ENCODE results near the gene PLIN1.
A peak's percentile ranks its signal among the peaks of the same experiment; 100 is the strongest.

The PLIN1 gene

DNA sequence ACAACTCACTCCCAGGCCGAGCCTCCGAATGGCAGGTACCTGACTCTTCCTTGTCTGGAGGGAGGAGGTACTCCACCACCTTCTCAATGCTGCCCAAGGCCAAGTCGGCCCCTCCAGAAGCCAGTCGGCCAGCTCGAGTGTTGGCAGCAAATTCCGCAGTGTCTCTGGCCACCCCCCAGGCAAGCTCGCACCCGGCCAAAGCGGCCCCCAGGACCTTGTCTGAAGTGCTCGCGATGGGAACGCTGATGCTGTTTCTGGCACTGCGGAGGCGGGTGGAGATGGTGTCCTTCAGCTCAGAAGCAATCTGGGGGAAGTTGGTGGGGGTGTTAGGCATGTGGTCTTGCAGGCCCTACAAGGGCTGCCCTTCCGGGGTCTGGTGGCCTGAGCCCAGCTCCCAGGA lies 9.2 kb downstream of the PLIN1 start:
- H3K36me3 ChIP-seq (ENCODE audit: control insufficient read depth in 2 of 2, insufficient read depth in 1 of 2, low read length in 2 of 2) = no peaks in the 10 kb centered on the region
- no peaks in the 10 kb centered on the region for H3K9me3 ChIP-seq (ENCODE audit: control insufficient read depth, insufficient read depth, low read depth, low read length)
- ChIA-PET CTCF (interaction anchor here (0.8 kb wide), 1 partner anchor 23 kb away, joined by 3 read pairs; no protein-coding TSS in a partner anchor), POLR2A (interaction anchor here (0.9 kb wide), 1 partner anchor 15 kb away, joined by 3 read pairs; no protein-coding TSS in a partner anchor)
- H3K4me3 ChIP-seq (ENCODE audit: low read depth, low read length) = no peak overlapping the region
- TF ChIP-seq ZNF626 (tag by site-specific recombination; IDR thresholded peaks at IDR 0.05) (no peak), AEBP2 (tag by site-specific recombination; IDR thresholded peaks at IDR 0.05; ENCODE audit: borderline replicate concordance) (no peak), KLF7 (tag by site-specific recombination; IDR thresholded peaks at IDR 0.05; ENCODE audit: borderline replicate concordance) (no peak)
- no peaks in the 10 kb centered on the region for H3K4me1 ChIP-seq (ENCODE audit: control insufficient read depth, insufficient read depth, low read length)
- no peak overlapping the region for H3K27ac ChIP-seq (ENCODE audit: extremely low read depth, low read depth, low read length)

DNA sequence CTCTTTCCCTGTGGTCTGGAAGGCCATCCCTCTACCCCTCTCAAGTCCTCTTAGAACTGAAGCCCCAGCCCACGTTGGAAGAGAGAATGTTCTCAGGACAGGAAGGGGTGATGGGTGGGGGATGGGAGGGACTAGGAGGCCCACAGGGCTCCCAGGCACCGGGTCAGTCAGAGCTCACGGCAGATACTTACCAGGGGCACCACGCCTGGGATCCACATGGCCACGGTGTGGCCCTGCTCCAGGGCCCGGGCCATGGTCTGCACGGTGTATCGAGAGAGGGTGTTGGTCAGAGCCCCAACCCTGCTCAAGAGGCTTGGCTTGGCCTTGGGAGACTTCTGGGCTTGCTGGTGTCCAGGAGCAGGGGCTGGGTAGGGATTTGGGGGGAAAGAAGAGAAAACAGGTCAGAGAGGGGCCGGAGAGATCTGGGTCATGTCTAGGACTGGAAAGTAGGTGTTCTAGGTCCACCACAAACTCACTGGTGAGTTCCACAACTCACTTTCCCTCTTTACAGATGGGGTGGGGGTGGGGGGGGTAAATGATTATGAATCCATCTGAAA lies 9.8 kb downstream of the PLIN1 start:
- Histone ChIP-seq H3K36me3 (ENCODE audit: control insufficient read depth in 2 of 2, insufficient read depth in 1 of 2, low read length in 2 of 2) (no peaks in the 10 kb centered on the region), H3K9me3 (ENCODE audit: control insufficient read depth, insufficient read depth, low read depth, low read length) (no peaks in the 10 kb centered on the region), H3K27ac (ENCODE audit: extremely low read depth, low read depth, low read length) (no peak overlapping the region), H3K4me1 (ENCODE audit: control insufficient read depth, insufficient read depth, low read length) (no peaks in the 10 kb centered on the region), H3K4me3 (ENCODE audit: low read depth, low read length) (no peak overlapping the region)
- ChIA-PET CTCF (interaction anchor here (1.3 kb wide), 1 partner anchor 22 kb away, joined by 4 read pairs; no protein-coding TSS in a partner anchor), POLR2A (interaction anchor here (0.9 kb wide), 1 partner anchor 15 kb away, joined by 3 read pairs; no protein-coding TSS in a partner anchor)
- TF ChIP-seq KLF16 (tag by site-specific recombination; IDR thresholded peaks at IDR 0.05) (no peak), MZF1 (tag by site-specific recombination; IDR thresholded peaks at IDR 0.05; ENCODE audit: borderline replicate concordance) (no peak), ZNF211 (tag by site-specific recombination; IDR thresholded peaks at IDR 0.05; ENCODE audit: low read depth) (no peak), HIC1 (tag by site-specific recombination; IDR thresholded peaks at IDR 0.05) (no peak), ZNF521 (tag by site-specific recombination; IDR thresholded peaks at IDR 0.05) (no peak), ZNF423 (tag by site-specific recombination; IDR thresholded peaks at IDR 0.05) (no peak), ZFHX2 (tag by site-specific recombination; conservative IDR thresholded peaks at IDR 0.05) (no peak), ZNF133 (tag by site-specific recombination; IDR thresholded peaks at IDR 0.05) (no peak), OSR2 (tag by site-specific recombination; IDR thresholded peaks at IDR 0.05) (no peak), ZNF548 (tag by site-specific recombination; IDR thresholded peaks at IDR 0.05) (no peak), ZBTB1 (tag by site-specific recombination; IDR thresholded peaks at IDR 0.05) (no peak)

DNA sequence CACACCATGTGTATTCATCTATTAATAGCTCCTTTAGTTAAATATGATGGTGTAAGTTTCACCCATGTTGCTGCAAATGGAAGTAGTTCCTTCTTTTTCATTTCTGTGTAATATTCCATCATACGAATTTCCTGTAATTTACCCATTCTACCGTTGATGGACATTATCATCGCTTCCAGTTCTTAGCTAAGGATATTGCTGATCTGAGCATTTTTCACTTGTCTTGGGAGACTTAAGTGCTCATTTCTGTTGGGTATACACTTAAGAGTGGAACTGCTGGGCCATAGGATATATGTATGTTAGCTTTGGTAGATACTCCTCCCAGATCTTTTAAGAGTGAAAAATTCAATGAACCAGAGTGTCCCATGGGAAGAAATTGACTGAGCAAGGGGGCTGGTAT lies 11.0 kb downstream of the PLIN1 start:
- H3K27ac ChIP-seq (ENCODE audit: extremely low read depth, low read depth, low read length) = no peak overlapping the region
- ChIA-PET POLR2A (no interaction called here), CTCF (interaction anchor here (0.6 to 1.3 kb wide), 2 partner anchors 21 to 596 kb away, joined by 3 to 4 read pairs; no protein-coding TSS in a partner anchor)
- H3K4me3 ChIP-seq (ENCODE audit: low read depth, low read length) = no peak overlapping the region
- H3K9me3 ChIP-seq (ENCODE audit: control insufficient read depth, insufficient read depth, low read depth, low read length) = no peaks in the 10 kb centered on the region
- no peaks in the 10 kb centered on the region for H3K4me1 ChIP-seq (ENCODE audit: control insufficient read depth, insufficient read depth, low read length)
- peak; percentile 78; the same call in 1 of the 2 replicates for TF ChIP-seq ZNF146 (tag by site-specific recombination; IDR thresholded peaks at IDR 0.05)
- no peak for TF ChIP-seq ZNF558 (tag by site-specific recombination; IDR thresholded peaks at IDR 0.05)
- no peaks in the 10 kb centered on the region for H3K36me3 ChIP-seq (ENCODE audit: control insufficient read depth in 2 of 2, insufficient read depth in 1 of 2, low read length in 2 of 2)

GRCh38 chr15:89667706-89667960 lies 11.5 kb downstream of the PLIN1 start:
- H3K4me3 ChIP-seq (ENCODE audit: low read depth, low read length) = no peak overlapping the region
- POLR2A ChIA-PET = no interaction called here
- no peaks in the 10 kb centered on the region for H3K36me3 ChIP-seq (ENCODE audit: control insufficient read depth in 2 of 2, insufficient read depth in 1 of 2, low read length in 2 of 2)
- no peaks in the 10 kb centered on the region for H3K9me3 ChIP-seq (ENCODE audit: control insufficient read depth, insufficient read depth, low read depth, low read length)
- CTCF ChIA-PET = no interaction called here
- no peaks in the 10 kb centered on the region for H3K4me1 ChIP-seq (ENCODE audit: control insufficient read depth, insufficient read depth, low read length)
- no peak overlapping the region for H3K27ac ChIP-seq (ENCODE audit: extremely low read depth, low read depth, low read length)
- TF ChIP-seq OVOL3 (tag by site-specific recombination; IDR thresholded peaks at IDR 0.05) (no peak), ZNF837 (tag by site-specific recombination; IDR thresholded peaks at IDR 0.05) (no peak), ZNF660 (tag by site-specific recombination; IDR thresholded peaks at IDR 0.05) (no peak), WT1 (tag by site-specific recombination; IDR thresholded peaks at IDR 0.05) (no peak), ZNF221 (tag by site-specific recombination; IDR thresholded peaks at IDR 0.05; ENCODE audit: borderline replicate concordance) (no peak), KLF9 (tag by site-specific recombination; IDR thresholded peaks at IDR 0.05; ENCODE audit: low read depth) (no peak), SCRT1 (tag by site-specific recombination; IDR thresholded peaks at IDR 0.05; ENCODE audit: borderline replicate concordance) (no peak)
- TF ChIP-seq, protein P1, sequence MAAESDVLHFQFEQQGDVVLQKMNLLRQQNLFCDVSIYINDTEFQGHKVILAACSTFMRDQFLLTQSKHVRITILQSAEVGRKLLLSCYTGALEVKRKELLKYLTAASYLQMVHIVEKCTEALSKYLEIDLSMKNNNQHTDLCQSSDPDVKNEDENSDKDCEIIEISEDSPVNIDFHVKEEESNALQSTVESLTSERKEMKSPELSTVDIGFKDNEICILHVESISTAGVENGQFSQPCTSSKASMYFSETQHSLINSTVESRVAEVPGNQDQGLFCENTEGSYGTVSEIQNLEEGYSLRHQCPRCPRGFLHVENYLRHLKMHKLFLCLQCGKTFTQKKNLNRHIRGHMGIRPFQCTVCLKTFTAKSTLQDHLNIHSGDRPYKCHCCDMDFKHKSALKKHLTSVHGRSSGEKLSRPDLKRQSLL (tag by site-specific recombination; IDR thresholded peaks at IDR 0.05) = no peak
- TF ChIP-seq, protein P2, sequence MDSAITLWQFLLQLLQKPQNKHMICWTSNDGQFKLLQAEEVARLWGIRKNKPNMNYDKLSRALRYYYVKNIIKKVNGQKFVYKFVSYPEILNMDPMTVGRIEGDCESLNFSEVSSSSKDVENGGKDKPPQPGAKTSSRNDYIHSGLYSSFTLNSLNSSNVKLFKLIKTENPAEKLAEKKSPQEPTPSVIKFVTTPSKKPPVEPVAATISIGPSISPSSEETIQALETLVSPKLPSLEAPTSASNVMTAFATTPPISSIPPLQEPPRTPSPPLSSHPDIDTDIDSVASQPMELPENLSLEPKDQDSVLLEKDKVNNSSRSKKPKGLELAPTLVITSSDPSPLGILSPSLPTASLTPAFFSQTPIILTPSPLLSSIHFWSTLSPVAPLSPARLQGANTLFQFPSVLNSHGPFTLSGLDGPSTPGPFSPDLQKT (IDR thresholded peaks at IDR 0.05; ENCODE audit: borderline replicate concordance, low read depth, low read length) = no peak
